Measurements from ENCODE around the gene EXOC6B.

DNA sequence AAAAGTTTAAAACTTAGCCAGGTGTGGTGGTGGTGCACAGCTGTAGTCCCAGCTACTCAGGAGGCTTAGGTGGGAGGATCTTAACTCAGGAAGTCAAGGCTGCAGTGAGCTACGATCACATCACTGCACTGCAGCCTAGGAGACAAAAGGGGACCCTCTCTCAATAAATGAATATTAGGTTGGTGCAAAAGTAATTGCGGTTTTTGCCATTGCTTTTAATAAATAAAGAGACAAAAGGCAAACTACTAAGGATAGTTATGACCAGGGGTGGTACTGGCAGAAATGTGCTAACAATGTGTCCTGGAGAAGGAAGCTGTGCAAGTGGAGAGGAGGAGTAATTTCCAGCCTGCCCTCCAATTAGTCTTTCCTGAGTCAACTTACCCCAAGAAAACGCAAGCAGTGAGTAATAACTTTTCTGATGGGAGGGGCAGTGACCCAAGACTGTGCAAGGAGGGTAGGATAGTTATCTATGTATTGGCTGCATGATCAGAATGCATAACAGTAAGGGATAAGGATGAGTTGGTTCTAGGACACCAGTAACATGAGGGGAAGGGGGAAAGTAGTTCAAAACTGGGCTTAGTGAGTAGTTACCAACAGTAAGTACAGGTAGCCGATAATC lies 1.5 kb downstream of the EXOC6B start:
- TF ChIP-seq ZNF391 (tag by site-specific recombination; IDR thresholded peaks at IDR 0.05; ENCODE audit: borderline replicate concordance, low read depth) (no peak), ZNF629 (tag by site-specific recombination; IDR thresholded peaks at IDR 0.05) (0 out of 2 replicates have a peak, but pooled peaks have one; percentile 22), ZNF214 (tag by site-specific recombination; IDR thresholded peaks at IDR 0.05; ENCODE audit: borderline replicate concordance) (no peak), GLI4 (tag by site-specific recombination; IDR thresholded peaks at IDR 0.05) (no peak), ZNF670 (tag by site-specific recombination; IDR thresholded peaks at IDR 0.05; ENCODE audit: low read depth) (no peak), ZNF600 (tag by site-specific recombination; IDR thresholded peaks at IDR 0.05) (0 out of 2 replicates have a peak, but pooled peaks have one; percentile 37), MYNN (tag by site-specific recombination; IDR thresholded peaks at IDR 0.05; ENCODE audit: borderline replicate concordance) (no peak), KLF16 (tag by site-specific recombination; IDR thresholded peaks at IDR 0.05) (no peak)
- TF ChIP-seq, protein P1, sequence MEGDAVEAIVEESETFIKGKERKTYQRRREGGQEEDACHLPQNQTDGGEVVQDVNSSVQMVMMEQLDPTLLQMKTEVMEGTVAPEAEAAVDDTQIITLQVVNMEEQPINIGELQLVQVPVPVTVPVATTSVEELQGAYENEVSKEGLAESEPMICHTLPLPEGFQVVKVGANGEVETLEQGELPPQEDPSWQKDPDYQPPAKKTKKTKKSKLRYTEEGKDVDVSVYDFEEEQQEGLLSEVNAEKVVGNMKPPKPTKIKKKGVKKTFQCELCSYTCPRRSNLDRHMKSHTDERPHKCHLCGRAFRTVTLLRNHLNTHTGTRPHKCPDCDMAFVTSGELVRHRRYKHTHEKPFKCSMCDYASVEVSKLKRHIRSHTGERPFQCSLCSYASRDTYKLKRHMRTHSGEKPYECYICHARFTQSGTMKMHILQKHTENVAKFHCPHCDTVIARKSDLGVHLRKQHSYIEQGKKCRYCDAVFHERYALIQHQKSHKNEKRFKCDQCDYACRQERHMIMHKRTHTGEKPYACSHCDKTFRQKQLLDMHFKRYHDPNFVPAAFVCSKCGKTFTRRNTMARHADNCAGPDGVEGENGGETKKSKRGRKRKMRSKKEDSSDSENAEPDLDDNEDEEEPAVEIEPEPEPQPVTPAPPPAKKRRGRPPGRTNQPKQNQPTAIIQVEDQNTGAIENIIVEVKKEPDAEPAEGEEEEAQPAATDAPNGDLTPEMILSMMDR (tag by site-specific recombination; IDR thresholded peaks at IDR 0.05): no peak
- TF ChIP-seq, protein P2, sequence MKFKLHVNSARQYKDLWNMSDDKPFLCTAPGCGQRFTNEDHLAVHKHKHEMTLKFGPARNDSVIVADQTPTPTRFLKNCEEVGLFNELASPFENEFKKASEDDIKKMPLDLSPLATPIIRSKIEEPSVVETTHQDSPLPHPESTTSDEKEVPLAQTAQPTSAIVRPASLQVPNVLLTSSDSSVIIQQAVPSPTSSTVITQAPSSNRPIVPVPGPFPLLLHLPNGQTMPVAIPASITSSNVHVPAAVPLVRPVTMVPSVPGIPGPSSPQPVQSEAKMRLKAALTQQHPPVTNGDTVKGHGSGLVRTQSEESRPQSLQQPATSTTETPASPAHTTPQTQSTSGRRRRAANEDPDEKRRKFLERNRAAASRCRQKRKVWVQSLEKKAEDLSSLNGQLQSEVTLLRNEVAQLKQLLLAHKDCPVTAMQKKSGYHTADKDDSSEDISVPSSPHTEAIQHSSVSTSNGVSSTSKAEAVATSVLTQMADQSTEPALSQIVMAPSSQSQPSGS (tag by site-specific recombination; IDR thresholded peaks at IDR 0.05; ENCODE audit: low read depth): no peak
- TF ChIP-seq, protein P3, sequence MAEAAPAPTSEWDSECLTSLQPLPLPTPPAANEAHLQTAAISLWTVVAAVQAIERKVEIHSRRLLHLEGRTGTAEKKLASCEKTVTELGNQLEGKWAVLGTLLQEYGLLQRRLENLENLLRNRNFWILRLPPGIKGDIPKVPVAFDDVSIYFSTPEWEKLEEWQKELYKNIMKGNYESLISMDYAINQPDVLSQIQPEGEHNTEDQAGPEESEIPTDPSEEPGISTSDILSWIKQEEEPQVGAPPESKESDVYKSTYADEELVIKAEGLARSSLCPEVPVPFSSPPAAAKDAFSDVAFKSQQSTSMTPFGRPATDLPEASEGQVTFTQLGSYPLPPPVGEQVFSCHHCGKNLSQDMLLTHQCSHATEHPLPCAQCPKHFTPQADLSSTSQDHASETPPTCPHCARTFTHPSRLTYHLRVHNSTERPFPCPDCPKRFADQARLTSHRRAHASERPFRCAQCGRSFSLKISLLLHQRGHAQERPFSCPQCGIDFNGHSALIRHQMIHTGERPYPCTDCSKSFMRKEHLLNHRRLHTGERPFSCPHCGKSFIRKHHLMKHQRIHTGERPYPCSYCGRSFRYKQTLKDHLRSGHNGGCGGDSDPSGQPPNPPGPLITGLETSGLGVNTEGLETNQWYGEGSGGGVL (tag by site-specific recombination; IDR thresholded peaks at IDR 0.05): no peak
- TF ChIP-seq, protein P4, sequence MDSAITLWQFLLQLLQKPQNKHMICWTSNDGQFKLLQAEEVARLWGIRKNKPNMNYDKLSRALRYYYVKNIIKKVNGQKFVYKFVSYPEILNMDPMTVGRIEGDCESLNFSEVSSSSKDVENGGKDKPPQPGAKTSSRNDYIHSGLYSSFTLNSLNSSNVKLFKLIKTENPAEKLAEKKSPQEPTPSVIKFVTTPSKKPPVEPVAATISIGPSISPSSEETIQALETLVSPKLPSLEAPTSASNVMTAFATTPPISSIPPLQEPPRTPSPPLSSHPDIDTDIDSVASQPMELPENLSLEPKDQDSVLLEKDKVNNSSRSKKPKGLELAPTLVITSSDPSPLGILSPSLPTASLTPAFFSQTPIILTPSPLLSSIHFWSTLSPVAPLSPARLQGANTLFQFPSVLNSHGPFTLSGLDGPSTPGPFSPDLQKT (IDR thresholded peaks at IDR 0.05; ENCODE audit: borderline replicate concordance, low read depth, low read length): no peak
- TF ChIP-seq, protein P5, sequence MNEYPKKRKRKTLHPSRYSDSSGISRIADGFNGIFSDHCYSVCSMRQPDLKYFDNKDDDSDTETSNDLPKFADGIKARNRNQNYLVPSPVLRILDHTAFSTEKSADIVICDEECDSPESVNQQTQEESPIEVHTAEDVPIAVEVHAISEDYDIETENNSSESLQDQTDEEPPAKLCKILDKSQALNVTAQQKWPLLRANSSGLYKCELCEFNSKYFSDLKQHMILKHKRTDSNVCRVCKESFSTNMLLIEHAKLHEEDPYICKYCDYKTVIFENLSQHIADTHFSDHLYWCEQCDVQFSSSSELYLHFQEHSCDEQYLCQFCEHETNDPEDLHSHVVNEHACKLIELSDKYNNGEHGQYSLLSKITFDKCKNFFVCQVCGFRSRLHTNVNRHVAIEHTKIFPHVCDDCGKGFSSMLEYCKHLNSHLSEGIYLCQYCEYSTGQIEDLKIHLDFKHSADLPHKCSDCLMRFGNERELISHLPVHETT (tag by site-specific recombination; IDR thresholded peaks at IDR 0.05): no peak
